Left lung (tissue), 10 donors: Measurements from ENCODE around the gene PRR23E. TPM values are rescaled to one million over a fixed set of nuclear protein-coding genes. Genes with fewer than 3 reads are reported as not detected.

Source experiments
- ATAC-seq: fragments of 200-7000 bp; cut with Tn5 transposase; one replicate; pipeline ENCODE4 v1.9.1; 2020; ENCODE audit warnings: moderate library complexity
- DNase-seq, 4 donors: peaks; one replicate each; pipeline ENCODE4 v3.0.0-alpha.2; 2013 to 2020
- H3K27ac ChIP-seq, 2 donors: fragments of 200-600 bp; sonication (generic) in 1 of 2; one replicate each; pipeline versions ENCODE4 v1.5.0 to v1.8.0; 2020 to 2021
- H3K27me3 ChIP-seq, 2 donors: fragments of 200-600 bp; sonication (generic) in 1 of 2; one replicate each; pipeline versions ENCODE4 v1.5.0 to v1.8.0; 2020 to 2021
- H3K36me3 ChIP-seq, 2 donors: fragments of 200-600 bp; sonication (generic) in 1 of 2; one replicate each; pipeline versions ENCODE4 v1.5.0 to v1.8.0; 2020 to 2021
- H3K4me1 ChIP-seq, 2 donors: fragments of 200-600 bp; one replicate each; pipeline ENCODE4 v1.8.0; 2021
- H3K4me3 ChIP-seq, 2 donors: fragments of 200-600 bp; sonication (generic) in 1 of 2; one replicate each; pipeline versions ENCODE4 v1.5.0 to v1.8.0; 2020 to 2021; ENCODE audit warnings: mild to moderate bottlenecking in 1 of 2
- H3K9me3 ChIP-seq, 2 donors: fragments of 200-600 bp; sonication (generic) in 1 of 2; one replicate each; pipeline versions ENCODE4 v1.5.0 to v1.8.0; 2020 to 2021
- CTCF ChIP-seq, 2 donors: fragments of 200-600 bp; sonication (generic) in 1 of 2; IDR thresholded peaks; one replicate each; pipeline versions ENCODE4 v1.5.0 to v1.8.0; 2021; ENCODE audit warnings: antibody characterized with exemption in 2 of 2
- intact Hi-C, 2 donors: fragments of 100-400 bp; cut with DNase I; formaldehyde crosslinking; loops; one replicate each; pipeline versions ENCODE4 v1.11.2 to v1.14.2; 2022
- polyA plus RNA-seq, 6 donors: library from polyadenylated mRNA; unstranded; fragments of 120-200 nt; gene quantifications; one replicate each; pipeline ENCODE4 v1.2.1, GENCODE V29; 2013; ENCODE audit not compliant: insufficient read length in 6 of 6
- total RNA-seq, 2 donors: library from RNA; stranded (reverse); fragmentation: NEBNext Ultra II Directional; extraction: Animal tissue kit (Norgen Biotek cat#: 25700); gene quantifications; one replicate each; pipeline ENCODE4 v1.2.1, GENCODE V29; 2021
- donor health status: DM: no; HTN: yes; CAD: no.
- donor health status: DM: no; HTN: no; CAD: no.

PRR23E gene
- total and polyA plus RNA-seq, 8 donors: not detected

GRCh38 chr3:127217596-127218453 is 24.9 kb downstream of the PRR23E start:
- peaks cover 0 to 25% of the 10 kb centered on the region in 2 donors for H3K27me3 ChIP-seq
- H3K27ac ChIP-seq: no peak overlapping the region
- no peaks in the 10 kb centered on the region for H3K36me3 ChIP-seq
- no peak for ATAC-seq
- intact Hi-C loops: no loop called here
- H3K4me3 ChIP-seq: no peak overlapping the region
- DNase-seq: no peak
- H3K4me1 ChIP-seq: no peaks in the 10 kb centered on the region
- TF ChIP-seq CTCF (IDR thresholded peaks at IDR 0.05): no peak
- no peaks in the 10 kb centered on the region for H3K9me3 ChIP-seq

- H3K36me3 ChIP-seq: no peaks in the 10 kb centered on the region
- H3K27ac ChIP-seq: no peak overlapping the region
- DNase-seq (no peak), ATAC-seq (no peak)
- no peak overlapping the region for H3K4me3 ChIP-seq
- intact Hi-C loops: no loop called here
- no peak for TF ChIP-seq CTCF (IDR thresholded peaks at IDR 0.05)
- peaks cover 0 to 28% of the 10 kb centered on the region in 2 donors for H3K27me3 ChIP-seq
- no peaks in the 10 kb centered on the region for H3K9me3 ChIP-seq
- no peaks in the 10 kb centered on the region for H3K4me1 ChIP-seq
These were observed 25.6 kb downstream of the PRR23E start for GRCh38 chr3:127218454-127218922.

GRCh38 chr3:127220497-127220896 is 27.6 kb downstream of the PRR23E start:
- no peak for DNase-seq
- H3K9me3 ChIP-seq: peaks cover 0 to 7% of the 10 kb centered on the region in 2 donors
- H3K4me1 ChIP-seq: no peaks in the 10 kb centered on the region
- no peak overlapping the region for H3K27ac ChIP-seq
- TF ChIP-seq CTCF (IDR thresholded peaks at IDR 0.05): no peak
- peaks cover 0 to 28% of the 10 kb centered on the region in 2 donors for H3K27me3 ChIP-seq
- no peaks in the 10 kb centered on the region for H3K36me3 ChIP-seq
- intact Hi-C loops: no loop called here
- H3K4me3 ChIP-seq: no peak overlapping the region
- no peak for ATAC-seq

GRCh38 chr3:127221037-127221436 is 28.1 kb downstream of the PRR23E start:
- Histone ChIP-seq H3K27ac (no peak overlapping the region), H3K9me3 (peaks cover 0 to 12% of the 10 kb centered on the region in 2 donors), H3K4me1 (no peaks in the 10 kb centered on the region), H3K4me3 (no peak overlapping the region), H3K36me3 (no peaks in the 10 kb centered on the region), H3K27me3 (peaks cover 0 to 28% of the 10 kb centered on the region in 2 donors)
- intact Hi-C loops: no loop called here
- DNase-seq (no peak), ATAC-seq (no peak)
- TF ChIP-seq CTCF (IDR thresholded peaks at IDR 0.05): no peak

- ATAC-seq: no peak
- Histone ChIP-seq H3K27me3 (peaks cover 0 to 28% of the 10 kb centered on the region in 2 donors), H3K27ac (no peak overlapping the region), H3K36me3 (no peaks in the 10 kb centered on the region), H3K4me3 (no peak overlapping the region), H3K9me3 (peaks cover 0 to 12% of the 10 kb centered on the region in 2 donors), H3K4me1 (no peaks in the 10 kb centered on the region)
- intact Hi-C loops: no loop called here
- DNase-seq: no peak
- TF ChIP-seq CTCF (IDR thresholded peaks at IDR 0.05): no peak
These were observed 28.6 kb downstream of the PRR23E start for GRCh38 chr3:127221446-127222035.
